BLaER1 treated with 17β-estradiol and CSF1 and Interleukin-3, amounts not matched to agents 10 nM and 100 nM (cell line): ENCODE measurements around the gene STK39.
A peak's percentile ranks its signal among the peaks of the same experiment; 100 is the strongest.

Source experiments
- H3K27ac ChIP-seq, 11 experiments: shearing (Covaris generic); formaldehyde crosslinking; 2 replicates each; pipeline ENCODE4 v1.8.1; 2022
- H3K27me3 ChIP-seq, 11 experiments: shearing (Covaris generic); formaldehyde crosslinking; 2 replicates each; pipeline ENCODE4 v1.8.1; 2022
- H3K36me3 ChIP-seq, 11 experiments: shearing (Covaris generic); formaldehyde crosslinking; 2 replicates each; pipeline ENCODE4 v1.8.1; 2022
- H3K4me1 ChIP-seq, 10 experiments: shearing (Covaris generic); formaldehyde crosslinking; 2 replicates each; pipeline ENCODE4 v1.8.1; 2022
- H3K4me2 ChIP-seq, 11 experiments: shearing (Covaris generic); formaldehyde crosslinking; 2 replicates each; pipeline ENCODE4 v1.8.1; 2022
- H3K4me3 ChIP-seq, 10 experiments: shearing (Covaris generic); formaldehyde crosslinking; 2 replicates each; pipeline ENCODE4 v1.8.1; 2022
- H3K9ac ChIP-seq, 11 experiments: shearing (Covaris generic); formaldehyde crosslinking; 2 replicates each; pipeline ENCODE4 v1.8.1; 2022
- H3K9me3 ChIP-seq, 11 experiments: shearing (Covaris generic); formaldehyde crosslinking; replicated peaks in 1 of 11; 2 replicates each; pipeline ENCODE4 v1.8.1; 2022
- H4K20me1 ChIP-seq, 11 experiments: shearing (Covaris generic); formaldehyde crosslinking; 2 replicates each; pipeline ENCODE4 v1.8.1; 2022
- Cebpa-rat ChIP-seq, 11 experiments: shearing (Covaris generic); IDR thresholded peaks; 2 replicates each; pipeline ENCODE4 v1.8.1; 2022

Gene STK39

GRCh38 chr2:168198476-168199207, 48.8 kb downstream of the STK39 start:
- H3K27ac ChIP-seq: peak overlapping the region in 2 of 11 experiments; percentile 13 to 42; a peak in 2 of 22 replicates
- no peaks in the 10 kb centered on the region for H3K27me3 ChIP-seq
- no peak for TF ChIP-seq Cebpa-rat (IDR thresholded peaks at IDR 0.05)
- peak overlapping the region in 10 of 11 experiments; percentile 1 to 45 (median 15); a peak in 10 of 22 replicates for H3K4me2 ChIP-seq
- H4K20me1 ChIP-seq: peaks cover 0 to 4% (median under 1%) of the 10 kb centered on the region in 11 experiments; a peak in 5 of 22 replicates
- peaks cover 0 to 34% (median 4%) of the 10 kb centered on the region in 11 experiments; a peak in 13 of 22 replicates for H3K36me3 ChIP-seq
- no peak overlapping the region for H3K9ac ChIP-seq
- H3K4me3 ChIP-seq: no peak overlapping the region
- H3K4me1 ChIP-seq: peaks cover 29 to 88% (median 68%) of the 10 kb centered on the region in 10 experiments
- H3K9me3 ChIP-seq: peaks cover 0 to 6% (median 2%) of the 10 kb centered on the region in 11 experiments; a peak in 8 of 22 replicates

GRCh38 chr2:168196764-168197180, 50.6 kb downstream of the STK39 start:
- Histone ChIP-seq H3K4me1 (peaks cover 48 to 92% (median 77%) of the 10 kb centered on the region in 10 experiments), H3K36me3 (peaks cover 0 to 22% (median 0%) of the 10 kb centered on the region in 11 experiments; a peak in 4 of 22 replicates), H3K4me2 (peak overlapping the region in 6 of 11 experiments; percentile 44 to 88 (median 82); a peak in 10 of 22 replicates), H4K20me1 (peaks cover 0 to 13% (median 5%) of the 10 kb centered on the region in 11 experiments; a peak in 6 of 22 replicates), H3K9me3 (no peaks in the 10 kb centered on the region; a peak in 1 of 22 replicates), H3K9ac (no peak overlapping the region), H3K27ac (peak overlapping the region in 3 of 11 experiments; percentile 27 to 67 (median 52); a peak in 4 of 22 replicates), H3K27me3 (no peaks in the 10 kb centered on the region), H3K4me3 (no peak overlapping the region)
- no peak for TF ChIP-seq Cebpa-rat (IDR thresholded peaks at IDR 0.05)

DNA sequence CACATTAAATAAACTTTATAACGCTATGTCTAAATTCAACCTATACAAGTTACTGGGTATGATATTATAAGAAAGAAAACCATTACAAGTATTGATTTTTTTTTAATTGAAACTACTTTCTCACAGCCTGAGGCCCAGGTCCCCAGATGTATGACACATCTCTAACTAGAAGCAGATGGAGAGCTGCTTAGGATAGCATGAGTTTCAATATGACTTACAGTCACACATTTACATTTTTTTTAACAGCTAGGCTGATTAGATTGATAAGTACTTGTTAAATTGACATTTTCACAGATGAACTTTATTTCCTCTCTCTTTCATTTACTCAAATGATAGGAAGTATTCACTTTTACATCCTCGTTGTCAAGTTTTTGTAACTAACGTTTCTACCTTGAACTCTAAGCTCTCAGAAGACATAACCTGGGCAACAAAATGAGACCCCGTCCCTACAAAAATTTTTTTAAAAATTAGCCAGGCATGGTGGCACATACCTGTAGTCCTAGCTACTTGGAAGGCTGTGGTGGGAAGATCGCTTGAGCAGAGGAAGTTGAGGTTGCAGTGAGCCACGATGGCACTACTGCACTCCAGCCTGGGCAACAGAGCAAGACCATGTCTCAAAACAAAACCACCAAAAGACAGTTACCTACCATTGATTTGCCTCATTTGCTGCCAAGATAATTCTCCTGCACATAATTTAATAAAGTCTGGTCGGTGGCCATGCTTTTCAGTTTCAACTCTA, 52.4 kb downstream of the STK39 start:
- Histone ChIP-seq H3K4me2 (peak overlapping the region; percentile 48 to 88 (median 71)), H4K20me1 (peaks cover 0 to 17% (median 5%) of the 10 kb centered on the region in 11 experiments; a peak in 6 of 22 replicates), H3K27me3 (no peaks in the 10 kb centered on the region), H3K27ac (peak overlapping the region in 8 of 11 experiments; percentile 9 to 67 (median 32); a peak in 11 of 22 replicates), H3K4me3 (no peak overlapping the region), H3K4me1 (peaks cover 55 to 96% (median 83%) of the 10 kb centered on the region in 10 experiments), H3K9ac (no peak overlapping the region), H3K9me3 (no peaks in the 10 kb centered on the region; a peak in 1 of 22 replicates), H3K36me3 (peaks cover 0 to 26% (median 0%) of the 10 kb centered on the region in 11 experiments; a peak in 5 of 22 replicates)
- TF ChIP-seq Cebpa-rat (IDR thresholded peaks at IDR 0.05): no peak

- TF ChIP-seq Cebpa-rat (IDR thresholded peaks at IDR 0.05): no peak
- Histone ChIP-seq H3K4me3 (0 out of 20 replicates have a peak overlapping the region, but pooled peaks of 1 of the 10 experiments have one; percentile 2), H3K4me1 (peaks cover 53 to 98% (median 85%) of the 10 kb centered on the region in 10 experiments), H3K36me3 (peaks cover 0 to 37% (median 0%) of the 10 kb centered on the region in 11 experiments; a peak in 5 of 22 replicates), H4K20me1 (peaks cover 0 to 19% (median 5%) of the 10 kb centered on the region in 11 experiments; a peak in 6 of 22 replicates), H3K9ac (peak overlapping the region in 4 of 11 experiments; percentile 1 to 54 (median 30); a peak in 5 of 22 replicates), H3K4me2 (peak overlapping the region; percentile 52 to 88 (median 81)), H3K27me3 (no peaks in the 10 kb centered on the region), H3K9me3 (no peaks in the 10 kb centered on the region; a peak in 1 of 22 replicates), H3K27ac (peak overlapping the region in 6 of 11 experiments; percentile 1 to 67 (median 28); a peak in 7 of 22 replicates)
Observed at GRCh38 chr2:168192839-168193616, 54.4 kb downstream of the STK39 start.

GRCh38 chr2:168191955-168192785, 55.2 kb downstream of the STK39 start:
- Histone ChIP-seq H3K4me3 (no peak overlapping the region), H4K20me1 (peaks cover 0 to 19% (median 5%) of the 10 kb centered on the region in 11 experiments; a peak in 6 of 22 replicates), H3K9me3 (no peaks in the 10 kb centered on the region; a peak in 1 of 22 replicates), H3K36me3 (peaks cover 0 to 36% (median 0%) of the 10 kb centered on the region in 11 experiments; a peak in 5 of 22 replicates), H3K9ac (no peak overlapping the region), H3K4me1 (peaks cover 56 to 100% (median 89%) of the 10 kb centered on the region in 10 experiments), H3K27me3 (no peaks in the 10 kb centered on the region), H3K4me2 (peak overlapping the region; percentile 17 to 88 (median 81); a peak in 21 of 22 replicates), H3K27ac (peak overlapping the region in 2 of 11 experiments; percentile 1 to 67; a peak in 3 of 22 replicates)
- TF ChIP-seq Cebpa-rat (IDR thresholded peaks at IDR 0.05): no peak

GRCh38 chr2:168190590-168191336, 56.6 kb downstream of the STK39 start:
- H3K4me1 ChIP-seq: peaks cover 70 to 100% (median 90%) of the 10 kb centered on the region in 10 experiments
- H3K4me2 ChIP-seq: peak overlapping the region in 8 of 11 experiments; percentile 9 to 88 (median 60); a peak in 13 of 22 replicates

More at GRCh38 chr2:168190590-168191336, 56.6 kb downstream of the STK39 start:
- no peak overlapping the region for H3K4me3 ChIP-seq
- no peaks in the 10 kb centered on the region for H3K9me3 ChIP-seq
- TF ChIP-seq Cebpa-rat (IDR thresholded peaks at IDR 0.05): no peak
- H3K9ac ChIP-seq: no peak overlapping the region
- H4K20me1 ChIP-seq: peaks cover 0 to 19% (median 5%) of the 10 kb centered on the region in 11 experiments; a peak in 5 of 22 replicates
- H3K36me3 ChIP-seq: peaks cover 0 to 26% (median 0%) of the 10 kb centered on the region in 11 experiments; a peak in 4 of 22 replicates
- no peaks in the 10 kb centered on the region for H3K27me3 ChIP-seq
- no peak overlapping the region; a peak in 1 of 22 replicates for H3K27ac ChIP-seq
